PC-9 (cell line): ENCODE measurements around the gene ZFAND3. TPM values are rescaled to one million over a fixed set of nuclear protein-coding genes. Genes with fewer than 3 reads are reported as not detected.

Experiments used
- BruUV-seq: library from RNA; stranded (reverse); fragments of 400-500 nt; replicated peaks from 2 replicates; lab custom pipeline; 2021; lab: Mats Ljungman, UMichigan
- CTCF ChIA-PET: fragments of 300-600 bp; sonication (Branson Sonifier 250); formaldehyde crosslinking; loops from one replicate; lab custom pipeline; 2022; ENCODE audit warnings: antibody characterized with exemption; lab: Charles Lee
- POLR2A ChIA-PET: fragments of 300-600 bp; sonication (Branson Sonifier 250); formaldehyde crosslinking; loops from one replicate; lab custom pipeline; 2022; ENCODE audit warnings: antibody characterized with exemption; ENCODE audit not compliant: unreplicated experiment; lab: Charles Lee
- DNase-seq, 2 experiments: peaks; one replicate each; pipeline versions ENCODE4 v3.0.0 to v3.0.0-alpha.2; 2015 to 2022; ENCODE audit warnings: mixed read lengths in 1 of 2
- H2AFZ ChIP-seq: fragments of 200-600 bp; sonication (generic); 2 replicates; pipeline ENCODE4 v1.8.1; 2017; ENCODE audit warnings: antibody characterized with exemption
- H3F3A ChIP-seq: fragments of 200-600 bp; sonication (generic); 2 replicates; pipeline ENCODE4 v1.8.1; 2017; ENCODE audit warnings: antibody characterized with exemption, mild to moderate bottlenecking, low read depth; ENCODE audit not compliant: insufficient read depth
- H3K27ac ChIP-seq: fragments of 200-600 bp; sonication (generic); 2 replicates; pipeline ENCODE4 v1.6.1; 2016; ENCODE audit warnings: mixed run types
- H3K27me3 ChIP-seq: fragments of 200-600 bp; sonication (generic); 2 replicates; pipeline ENCODE4 v1.6.1; 2016; ENCODE audit warnings: low read depth, mixed run types; ENCODE audit not compliant: insufficient read depth
- H3K36me3 ChIP-seq: fragments of 200-600 bp; sonication (generic); 2 replicates; pipeline ENCODE4 v1.6.1; 2016; ENCODE audit warnings: low read depth, mixed run types
- H3K4me1 ChIP-seq: fragments of 200-600 bp; sonication (generic); replicated peaks from 2 replicates; pipeline ENCODE4 v1.6.1; 2016; ENCODE audit warnings: mixed run types; ENCODE audit not compliant: insufficient read depth
- H3K4me2 ChIP-seq: fragments of 200-600 bp; sonication (generic); 2 replicates; pipeline ENCODE4 v1.6.1; 2017; ENCODE audit warnings: mixed run types
- H3K4me3 ChIP-seq: fragments of 200-600 bp; sonication (generic); 2 replicates; pipeline ENCODE4 v1.6.1; 2016; ENCODE audit warnings: mixed run types
- H3K79me2 ChIP-seq: fragments of 200-600 bp; sonication (generic); 2 replicates; pipeline ENCODE4 v1.6.1; 2017; ENCODE audit warnings: low read depth, mixed run types
- H3K9me2 ChIP-seq: fragments of 200-600 bp; sonication (generic); 2 replicates; pipeline ENCODE4 v1.8.1; 2017; ENCODE audit warnings: mild to moderate bottlenecking; ENCODE audit not compliant: insufficient read depth
- H3K9me3 ChIP-seq: fragments of 200-600 bp; sonication (generic); 2 replicates; pipeline ENCODE4 v1.8.1; 2016; ENCODE audit warnings: low read depth; ENCODE audit not compliant: insufficient read depth
- H4K20me1 ChIP-seq: fragments of 200-600 bp; sonication (generic); 2 replicates; pipeline ENCODE4 v1.8.1; 2017; ENCODE audit not compliant: insufficient read depth
- EZH2 ChIP-seq: fragments of 200-600 bp; sonication (generic); IDR thresholded peaks from 2 replicates; pipeline ENCODE4 v1.8.0; 2017; ENCODE audit warnings: antibody characterized with exemption, low read depth
- intact Hi-C: fragments of 100-400 bp; cut with micrococcal nuclease; formaldehyde crosslinking; loops from one replicate; pipeline ENCODE4 v1.10.0; 2022; ENCODE audit not compliant: unreplicated experiment
- total RNA-seq: library from RNA; stranded (reverse); gene quantifications from 2 replicates; pipeline ENCODE4 v1.2.3, GENCODE V29; 2021
- TF ChIP-seq, protein P1 (sequence below): fragments of 200-600 bp; sonication (generic); conservative IDR thresholded peaks from 2 replicates; pipeline ENCODE4 v1.6.1; 2017; ENCODE audit warnings: mixed run types, antibody characterized with exemption, mild to moderate bottlenecking, moderate library complexity

Gene ZFAND3
- total RNA-seq, 1 experiment from 2014 or later = 46.8 TPM

DNA sequence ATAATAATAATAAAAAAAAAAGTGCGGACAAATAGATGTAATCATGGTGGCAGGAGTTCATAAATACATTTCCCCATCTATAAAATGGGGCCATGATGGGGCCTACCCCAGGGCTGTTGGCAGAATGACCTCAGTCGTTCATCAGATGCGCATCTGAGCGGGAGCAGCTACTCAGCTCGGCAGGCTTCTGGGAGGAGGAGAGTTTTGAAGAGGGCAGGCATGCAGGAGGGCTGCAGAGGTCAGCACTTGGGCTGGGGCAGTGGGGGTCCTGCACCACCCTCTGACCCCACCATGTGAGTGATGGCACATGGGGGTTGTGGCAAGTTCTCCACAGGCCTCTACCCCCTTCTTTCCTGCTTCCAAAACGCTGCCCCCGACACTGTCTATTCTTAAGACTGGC is 373.5 kb downstream of the ZFAND3 start:
- H3K4me2 ChIP-seq = no peak overlapping the region
- ChIA-PET CTCF (no interaction called here), POLR2A (no interaction called here)
- H3K27ac ChIP-seq = no peak overlapping the region
- H3K9me2 ChIP-seq = no peaks in the 10 kb centered on the region
- H4K20me1 ChIP-seq = no peaks in the 10 kb centered on the region; the same call in 1 of the 2 replicates
- no peak overlapping the region for H2AFZ ChIP-seq
- intact Hi-C loops = no loop called here
- no peaks in the 10 kb centered on the region for H3K9me3 ChIP-seq
- no peaks in the 10 kb centered on the region for H3F3A ChIP-seq
- no peak overlapping the region for H3K4me3 ChIP-seq
- TF ChIP-seq, protein P1, sequence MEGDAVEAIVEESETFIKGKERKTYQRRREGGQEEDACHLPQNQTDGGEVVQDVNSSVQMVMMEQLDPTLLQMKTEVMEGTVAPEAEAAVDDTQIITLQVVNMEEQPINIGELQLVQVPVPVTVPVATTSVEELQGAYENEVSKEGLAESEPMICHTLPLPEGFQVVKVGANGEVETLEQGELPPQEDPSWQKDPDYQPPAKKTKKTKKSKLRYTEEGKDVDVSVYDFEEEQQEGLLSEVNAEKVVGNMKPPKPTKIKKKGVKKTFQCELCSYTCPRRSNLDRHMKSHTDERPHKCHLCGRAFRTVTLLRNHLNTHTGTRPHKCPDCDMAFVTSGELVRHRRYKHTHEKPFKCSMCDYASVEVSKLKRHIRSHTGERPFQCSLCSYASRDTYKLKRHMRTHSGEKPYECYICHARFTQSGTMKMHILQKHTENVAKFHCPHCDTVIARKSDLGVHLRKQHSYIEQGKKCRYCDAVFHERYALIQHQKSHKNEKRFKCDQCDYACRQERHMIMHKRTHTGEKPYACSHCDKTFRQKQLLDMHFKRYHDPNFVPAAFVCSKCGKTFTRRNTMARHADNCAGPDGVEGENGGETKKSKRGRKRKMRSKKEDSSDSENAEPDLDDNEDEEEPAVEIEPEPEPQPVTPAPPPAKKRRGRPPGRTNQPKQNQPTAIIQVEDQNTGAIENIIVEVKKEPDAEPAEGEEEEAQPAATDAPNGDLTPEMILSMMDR = no peak
- TF ChIP-seq EZH2 = no peak
- no TSS peak for BruUV-seq
- H3K79me2 ChIP-seq = no peaks in the 10 kb centered on the region
- H3K4me1 ChIP-seq = no peaks in the 10 kb centered on the region
- DNase-seq = no peak
- no peaks in the 10 kb centered on the region for H3K36me3 ChIP-seq
- H3K27me3 ChIP-seq = no peaks in the 10 kb centered on the region

DNA sequence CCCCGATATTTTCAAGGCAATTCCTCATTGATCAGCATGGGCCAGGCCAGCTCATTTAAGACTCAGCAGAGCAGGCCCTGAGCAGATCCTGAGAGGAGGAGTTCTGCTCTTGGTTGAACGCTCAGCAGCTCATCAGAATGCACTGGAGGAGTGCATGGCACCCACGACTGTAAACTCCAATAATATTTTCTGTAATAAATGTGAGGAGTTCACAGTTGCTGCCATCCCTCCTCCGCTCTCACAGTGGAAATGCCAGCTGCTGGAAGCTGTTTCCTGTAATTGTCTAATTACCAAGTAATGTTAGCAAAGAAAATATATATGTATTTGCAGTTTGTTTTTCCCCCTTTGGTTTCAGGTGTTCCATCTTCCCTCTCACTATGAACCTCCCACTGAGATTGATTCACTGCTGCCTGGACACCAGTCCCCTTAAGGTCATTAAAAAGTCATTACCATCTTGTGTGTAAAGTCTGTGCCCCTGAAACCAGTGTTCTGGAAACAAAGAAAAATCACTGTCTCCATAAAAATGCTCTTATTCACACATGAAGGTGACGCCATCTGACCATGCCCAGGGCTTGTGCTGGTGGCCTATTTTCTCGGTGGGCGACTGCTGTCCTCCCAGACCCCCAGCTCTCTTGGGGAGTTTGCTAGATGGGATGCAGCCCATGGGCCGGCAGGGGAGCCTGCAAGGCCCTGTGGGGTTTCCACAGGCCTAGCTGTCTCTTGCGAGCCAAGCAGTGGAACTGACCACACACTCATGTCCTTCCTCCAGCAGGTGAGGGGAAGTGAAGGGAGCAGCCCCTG is 374.2 kb downstream of the ZFAND3 start:
- Histone ChIP-seq H3K27me3 (no peaks in the 10 kb centered on the region), H4K20me1 (no peaks in the 10 kb centered on the region; the same call in 1 of the 2 replicates), H3K4me2 (no peak overlapping the region), H3K27ac (no peak overlapping the region), H3K79me2 (no peaks in the 10 kb centered on the region), H2AFZ (no peak overlapping the region), H3F3A (no peaks in the 10 kb centered on the region), H3K36me3 (no peaks in the 10 kb centered on the region), H3K4me3 (no peak overlapping the region), H3K9me3 (no peaks in the 10 kb centered on the region), H3K4me1 (no peaks in the 10 kb centered on the region), H3K9me2 (no peaks in the 10 kb centered on the region)
- POLR2A ChIA-PET = no interaction called here
- CTCF ChIA-PET = no interaction called here
- no TSS peak for BruUV-seq
- intact Hi-C loops = no loop called here
- DNase-seq = no peak
- TF ChIP-seq EZH2 = no peak
- TF ChIP-seq, protein P1 = no peak

DNA sequence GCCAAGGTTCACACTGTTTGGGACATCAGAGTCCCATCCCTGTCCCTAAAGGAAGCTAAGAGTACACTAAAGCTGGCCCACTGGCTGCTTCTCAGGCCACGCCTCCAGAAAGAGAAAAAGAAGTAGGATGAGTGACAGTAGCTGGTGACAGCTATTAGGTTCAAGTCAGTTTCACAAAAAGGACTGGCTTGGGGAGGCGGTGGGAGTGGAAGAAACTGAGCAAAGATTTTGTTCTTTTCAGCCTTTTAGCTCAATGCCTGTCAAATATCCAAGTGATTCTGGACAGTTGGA is 374.7 kb downstream of the ZFAND3 start:
- ChIA-PET POLR2A (no interaction called here), CTCF (no interaction called here)
- Histone ChIP-seq H2AFZ (no peak overlapping the region), H3K79me2 (no peaks in the 10 kb centered on the region), H3K4me3 (no peak overlapping the region), H3F3A (no peaks in the 10 kb centered on the region), H3K4me1 (no peaks in the 10 kb centered on the region), H3K9me2 (no peaks in the 10 kb centered on the region), H4K20me1 (no peaks in the 10 kb centered on the region; the same call in 1 of the 2 replicates), H3K9me3 (no peaks in the 10 kb centered on the region), H3K36me3 (no peaks in the 10 kb centered on the region), H3K27me3 (no peaks in the 10 kb centered on the region), H3K4me2 (no peak overlapping the region), H3K27ac (no peak overlapping the region)
- no peak for DNase-seq
- intact Hi-C loops = no loop called here
- BruUV-seq = no TSS peak
- no peak for TF ChIP-seq EZH2
- TF ChIP-seq, protein P1 = no peak
